ENCODE results near the gene NPB.
"Not testable (repeated sequence)": the region's sequence is repeated elsewhere in the genome, so short reads cannot be mapped to it uniquely, and the experiment has no call there.

The NPB gene

GRCh38 chr17:81912441-81913309 lies 10.6 kb downstream of the NPB start:
- no peak for DNase-seq (ENCODE audit: low spot score)

DNA sequence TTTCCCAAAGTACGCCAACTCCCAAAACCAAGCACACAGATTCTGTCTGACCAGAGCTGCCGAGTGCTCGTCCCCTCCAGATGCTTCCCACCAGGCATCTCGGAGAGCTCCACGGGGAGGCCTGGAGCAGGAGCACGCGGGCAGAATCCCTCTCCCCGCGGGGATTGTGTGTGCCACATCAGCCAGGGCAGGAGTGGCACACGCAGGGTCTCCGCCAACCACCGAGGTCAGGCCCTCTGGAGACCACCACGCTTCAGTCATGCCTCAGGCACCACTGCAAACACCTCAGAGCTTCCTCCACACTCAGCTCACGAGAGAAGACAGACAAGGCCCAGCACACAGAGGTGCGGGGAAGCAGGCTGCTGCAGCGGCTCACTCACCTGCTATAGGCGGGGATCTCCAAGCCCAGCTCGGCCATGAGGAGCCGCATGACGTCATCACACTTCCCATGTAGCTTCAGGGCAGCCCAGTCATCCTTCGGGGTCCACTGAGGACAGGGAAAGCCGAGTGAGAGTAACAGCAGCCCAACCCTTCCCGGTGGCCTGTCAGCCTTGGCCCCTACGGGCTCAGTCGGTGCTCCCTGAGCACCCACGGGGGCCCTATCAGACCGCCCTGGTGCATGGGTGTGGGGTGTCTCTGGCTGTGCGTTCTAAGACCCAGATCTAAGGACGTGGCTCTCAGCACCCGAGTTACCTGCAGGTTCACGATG lies 11.5 kb downstream of the NPB start:
- DNase-seq (ENCODE audit: low spot score): no peak

- no peak for DNase-seq (ENCODE audit: low spot score)
These were observed 12.2 kb downstream of the NPB start for GRCh38 chr17:81914103-81914850.

DNA sequence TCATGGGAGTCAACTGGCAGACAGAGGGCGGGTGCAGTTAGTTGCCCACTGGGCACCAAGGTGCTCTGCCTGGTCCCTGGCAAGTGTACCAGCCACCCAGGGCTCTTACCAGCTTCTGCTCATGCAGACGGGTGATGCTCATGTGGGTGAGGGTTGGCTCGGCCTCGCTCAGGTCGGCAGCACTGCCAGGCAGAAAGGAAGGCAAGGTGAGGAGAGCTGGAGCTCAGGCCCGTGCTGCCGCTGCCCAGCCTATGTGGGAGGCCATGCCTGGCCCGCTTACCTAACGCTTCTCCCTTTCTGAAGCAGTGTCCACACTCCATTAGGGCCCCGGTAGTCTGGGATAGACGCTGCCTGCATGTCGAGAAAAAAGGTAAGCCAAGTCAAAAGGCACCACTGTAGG lies 13.3 kb downstream of the NPB start:
- DNase-seq (ENCODE audit: low spot score): no peak

- DNase-seq (ENCODE audit: low spot score): no peak
These were observed 14.4 kb downstream of the NPB start for GRCh38 chr17:81916234-81917001.

- DNase-seq (ENCODE audit: low spot score): peak; percentile 57
These were observed 15.7 kb downstream of the NPB start, which contains the start of gene SIRT7 for GRCh38 chr17:81917565-81918332. Gene SIRT7 (minus strand): TSS chr17:81918176. CDS start chr17:81918131, 45 bp downstream.

DNA sequence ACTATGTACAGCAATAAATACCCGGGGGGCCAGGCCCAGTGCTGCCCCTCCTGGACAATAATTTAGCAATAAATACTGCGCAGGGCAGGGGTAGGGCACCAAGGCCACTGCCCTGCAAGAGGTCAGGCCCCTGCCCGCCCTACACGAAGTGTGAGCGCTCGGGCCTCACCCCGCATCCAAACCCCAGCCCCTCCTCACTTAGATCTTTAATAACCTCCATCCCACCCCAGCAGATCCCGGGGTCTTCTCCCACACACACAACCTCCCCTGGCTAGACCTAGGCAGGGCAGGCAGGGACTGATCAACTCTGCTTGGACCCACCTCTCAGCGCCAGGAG lies 16.3 kb downstream of the NPB start:
- not testable (repeated sequence) for DNase-seq (ENCODE audit: low spot score)

GRCh38 chr17:81918832-81919545 lies 17.0 kb downstream of the NPB start:
- DNase-seq (ENCODE audit: low spot score): no peak

DNA sequence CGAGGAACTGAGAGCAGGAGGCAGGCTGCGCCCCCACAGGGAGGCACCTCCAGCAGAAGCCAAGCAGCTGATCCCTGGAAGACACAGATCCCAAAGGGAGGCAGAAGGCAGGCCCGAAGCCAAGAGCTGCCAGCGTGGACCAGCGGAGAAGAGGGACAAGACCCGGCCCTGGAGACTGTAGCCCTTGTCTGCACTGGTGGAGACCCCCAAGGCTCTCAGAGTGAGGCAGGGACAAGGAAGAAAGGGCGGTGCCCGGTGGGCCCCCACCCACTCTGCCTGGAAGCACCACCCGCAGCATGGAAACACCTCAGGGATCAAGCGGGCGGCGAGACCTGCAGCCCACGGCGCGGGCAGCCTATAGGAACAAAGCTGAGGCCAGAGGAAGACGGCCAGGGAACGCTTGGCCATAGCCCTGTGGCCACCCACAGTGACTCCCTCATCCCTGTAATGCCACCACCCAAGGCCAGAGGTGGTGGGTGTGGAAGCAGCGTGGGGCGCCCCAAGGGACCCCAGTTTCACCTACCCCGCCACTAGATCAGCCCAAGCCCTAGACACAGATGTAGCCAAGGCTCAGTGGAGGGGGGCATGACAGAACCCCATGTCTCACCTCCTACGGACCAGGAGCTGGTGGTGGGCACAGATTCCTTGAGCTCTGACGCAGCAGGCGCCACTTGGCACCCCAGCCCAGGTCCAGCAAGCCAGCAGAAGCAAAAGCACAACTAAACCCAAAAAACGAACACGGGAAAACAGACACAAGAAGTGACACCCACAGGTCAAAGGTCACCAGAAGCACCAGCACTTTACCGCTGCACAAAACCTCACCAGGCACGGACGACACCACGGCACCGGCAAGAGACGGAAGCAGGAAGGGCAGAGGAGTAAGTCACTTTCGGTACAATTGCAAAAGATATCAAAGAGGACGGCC lies 18.8 kb downstream of the NPB start:
- no peak for DNase-seq (ENCODE audit: low spot score)

DNA sequence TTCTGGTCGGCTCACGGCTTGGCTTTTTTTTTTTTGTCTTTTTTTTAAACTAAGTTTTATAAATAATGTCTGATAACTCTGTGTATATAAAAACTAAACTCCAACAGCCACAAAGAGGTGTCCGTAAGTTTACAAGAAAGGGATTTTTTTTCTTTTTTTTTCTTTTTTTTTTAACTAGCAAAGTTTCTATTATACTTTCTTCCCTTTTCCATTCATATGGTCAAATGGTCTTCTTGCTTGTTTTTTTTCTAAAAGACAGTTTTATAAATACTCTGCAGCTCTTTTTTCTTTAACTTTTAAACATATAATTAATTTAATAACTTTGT lies 19.5 kb downstream of the NPB start:
- DNase-seq (ENCODE audit: low spot score): no peak

DNA sequence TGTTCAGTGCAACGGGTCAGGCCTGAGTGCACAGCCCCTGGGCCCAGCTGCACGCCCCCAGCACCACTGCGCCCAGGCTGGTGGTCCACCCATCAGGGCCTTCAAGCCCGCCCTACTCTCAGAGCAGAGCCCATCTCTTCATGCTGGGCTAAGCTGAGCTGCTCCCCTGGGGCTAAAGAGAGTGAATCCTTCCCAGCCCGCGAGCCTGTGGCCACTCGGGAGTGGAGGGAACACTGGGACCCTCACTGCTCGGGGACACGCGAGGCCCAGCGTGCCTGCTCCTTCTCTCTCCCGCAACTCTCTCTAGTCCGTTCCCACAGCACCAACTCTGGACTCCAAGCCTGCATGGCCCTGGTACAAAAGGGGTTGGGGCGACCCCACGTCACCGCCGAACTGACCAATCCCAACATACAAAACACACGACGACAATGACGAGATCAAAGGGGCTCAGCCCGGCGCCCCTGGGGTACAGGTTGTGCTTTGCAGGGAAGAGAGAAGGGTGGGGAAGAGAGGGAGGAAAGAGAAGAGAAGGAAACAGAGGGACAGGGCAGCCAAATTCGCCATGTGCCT lies 20.0 kb downstream of the NPB start:
- DNase-seq (ENCODE audit: low spot score): no peak

- DNase-seq (ENCODE audit: low spot score): no peak
These were observed 20.7 kb downstream of the NPB start for GRCh38 chr17:81922566-81923301.

GRCh38 chr17:81923302-81924260 lies 21.5 kb downstream of the NPB start:
- DNase-seq (ENCODE audit: low spot score): no peak

DNA sequence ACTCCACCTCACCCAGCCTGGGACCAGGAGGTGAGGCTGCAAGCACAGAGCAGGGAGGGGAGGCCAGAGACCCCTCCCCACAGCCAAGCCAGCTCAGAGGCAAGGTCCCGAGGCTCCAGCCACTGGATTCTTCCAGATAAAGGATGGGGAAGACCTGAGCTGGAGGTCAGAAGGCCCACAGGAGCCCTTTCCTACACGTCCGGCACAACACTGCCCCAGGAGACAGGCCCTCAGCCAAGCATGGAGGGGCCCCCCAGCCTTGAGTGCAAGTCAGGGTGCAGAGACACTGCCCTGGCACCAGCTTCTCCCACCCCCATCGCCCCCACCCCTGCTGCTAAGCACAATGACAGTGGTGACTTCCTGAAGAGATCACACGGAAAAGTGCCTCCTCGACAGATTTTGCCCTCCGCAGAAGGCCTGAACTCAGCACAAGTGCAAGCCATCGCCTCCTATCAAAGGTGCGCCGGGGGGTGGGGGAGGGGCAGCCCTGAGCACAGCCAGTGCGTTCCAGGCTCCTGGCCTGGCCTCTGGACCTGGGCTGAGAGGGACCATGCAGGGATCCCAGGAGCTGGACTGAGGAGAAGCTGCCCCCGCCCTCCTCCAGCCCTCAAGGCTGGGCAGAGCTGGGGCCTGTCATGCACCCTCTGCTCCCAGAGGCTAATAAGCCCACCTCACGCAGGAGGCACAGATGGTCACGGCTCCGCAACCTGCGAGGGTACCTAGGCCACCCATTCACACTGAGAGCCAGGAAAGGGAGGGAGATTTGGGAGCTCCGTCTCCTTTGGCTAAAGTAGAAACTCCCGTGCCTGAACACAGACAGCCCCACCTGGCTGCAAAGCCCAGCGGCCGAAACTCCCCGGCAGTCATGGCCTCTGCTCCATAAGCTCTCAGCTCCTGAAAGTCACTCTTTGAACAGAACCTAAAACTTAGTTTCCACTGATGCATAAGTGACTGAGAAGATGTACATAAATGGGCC lies 22.8 kb downstream of the NPB start:
- no peak for DNase-seq (ENCODE audit: low spot score)

DNA sequence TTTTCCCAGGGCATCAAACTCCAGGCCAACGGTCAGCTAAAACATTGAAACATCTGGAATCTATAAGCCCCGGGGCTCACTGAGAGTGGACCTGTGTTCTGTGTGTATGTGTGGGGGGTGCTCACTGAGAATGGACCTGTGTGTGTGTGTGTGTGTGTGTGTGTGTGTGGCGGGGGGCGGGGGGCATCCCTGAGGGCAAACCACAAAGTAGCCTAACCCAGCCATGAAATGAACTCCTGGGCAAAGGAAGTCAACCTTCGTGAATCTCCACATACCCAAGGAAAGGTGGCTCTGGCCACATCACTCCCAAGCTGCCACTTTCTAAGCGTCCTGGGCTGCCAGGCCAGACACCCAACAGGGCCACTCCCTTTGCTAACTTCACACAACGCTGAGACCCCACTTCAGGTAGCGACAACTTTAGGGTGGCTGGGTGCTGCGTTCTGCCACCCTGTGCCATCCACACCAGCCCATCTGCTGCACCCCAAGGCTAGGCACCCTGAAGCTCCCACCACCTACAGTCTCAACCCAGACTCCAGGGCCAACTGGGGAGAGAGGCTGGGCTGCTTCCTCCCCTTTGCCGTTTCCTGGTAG lies 23.9 kb downstream of the NPB start:
- DNase-seq (ENCODE audit: low spot score): no peak
